Ovary (tissue), 9 donors: Measurements from ENCODE around the gene ANO10. TPM values are rescaled to one million over a fixed set of nuclear protein-coding genes. Genes with fewer than 3 reads are reported as not detected.

Experiments used
- DNase-seq, 5 donors: peaks; one replicate each; pipeline ENCODE4 v3.0.0-alpha.2; 2019 to 2020
- H3K27ac ChIP-seq, 2 donors: fragments of 200-600 bp; one replicate each; pipeline versions ENCODE4 v1.5.1 to v1.8.0; 2019 to 2022
- H3K27me3 ChIP-seq: fragments of 200-600 bp; one replicate; pipeline ENCODE4 v1.8.0; 2022
- H3K36me3 ChIP-seq: fragments of 200-600 bp; sonication (generic); one replicate; pipeline ENCODE4 v1.5.1; 2019
- H3K4me1 ChIP-seq: one replicate; pipeline ENCODE4 v1.8.1; 2013; ENCODE audit warnings: mild to moderate bottlenecking, moderate library complexity; ENCODE audit not compliant: insufficient read depth
- H3K4me3 ChIP-seq: fragments of 200-600 bp; sonication (generic); one replicate; pipeline ENCODE4 v1.5.1; 2017
- H3K9me3 ChIP-seq, 2 donors: fragments of 200-600 bp in 1 of 2; sonication (generic) in 1 of 2; one replicate each; pipeline versions ENCODE4 v1.5.1 to v1.8.1; 2013 to 2019; ENCODE audit warnings: mild to moderate bottlenecking in 1 of 2, moderate library complexity in 1 of 2
- CTCF ChIP-seq, 3 donors: fragments of 450-650 bp in 2 of 3; fragments of 200-600 bp in 1 of 3; IDR thresholded peaks; one replicate each; pipeline versions ENCODE4 v1.5.1 to v1.8.0; 2016 to 2022; ENCODE audit warnings: antibody characterized with exemption in 3 of 3, mild to moderate bottlenecking in 1 of 3
- EP300 ChIP-seq: sonication (generic); formaldehyde crosslinking; IDR thresholded peaks from one replicate; pipeline ENCODE4 v1.6.1; 2017; ENCODE audit warnings: antibody characterized with exemption
- POLR2A ChIP-seq: fragments of 450-650 bp; IDR thresholded peaks from one replicate; pipeline ENCODE4 v1.6.1; 2017; ENCODE audit warnings: antibody characterized with exemption, mild to moderate bottlenecking, moderate library complexity
- WGBS, 3 donors: extraction: QIAGEN DNeasy Blood & Tissue Kit in 1 of 3; methylation state at CpG; one replicate each; pipeline versions ENCODE4 v1.1.5 to v1.1.7; 2013 to 2017; 5-methylcytosine and 5-hydroxymethylcytosine counted together
- intact Hi-C, 4 donors: fragments of 100-400 bp; cut with DNase I; formaldehyde crosslinking; loops; one replicate each; pipeline versions ENCODE4 v1.11.0 to v1.15.1; 2022 to 2023
- polyA plus RNA-seq, 2 donors: library from polyadenylated mRNA; stranded (reverse); fragments of 200-250 nt in 1 of 2; fragments of 350-450 nt in 1 of 2; fragmentation: Illumina TruSeq in 1 of 2; extraction: RNeasy Lipid Tissue Mini Kit (QIAGEN cat#74804) in 1 of 2; gene quantifications; one replicate each; pipeline ENCODE4 v1.2.3, GENCODE V29; 2013 to 2014
- total RNA-seq, 7 donors: library from RNA; depleted of rRNA in 2 of 7; stranded (reverse); fragments of >200 nt in 2 of 7; fragmentation: NEBNext Ultra II Directional in 3 of 7; extraction: Animal tissue kit (Norgen Biotek cat#: 25700) in 3 of 7; gene quantifications; one replicate each; pipeline versions ENCODE4 v1.1.0 to v1.2.4, GENCODE V29; 2016 to 2023
- donor health status: DM: no; HTN: no; CAD: no; lungs with moderate emphysema.
- donor health status: DM: no; HTN: no; CAD: no.
- donor health status: Bipolar disorder and iron deficiency.
- donor health status: DM: yes; HTN: yes; CAD: no.
- donor health status: DM: no; HTN: no; CAD: no.
- donor health status: DM: yes; HTN: yes; CAD: no.

ANO10 gene
- total and polyA plus RNA-seq, 9 donors, result 12.2 to 58.7 (median 21.7) TPM

GRCh38 chr3:43638594-43639447 lies 17.0 kb upstream of the ANO10 start:
- 70 to 72% (median 71%) methylated on average over 9 of the region's 9 CpGs for WGBS, 3 donors

GRCh38 chr3:43637702-43638101 lies 15.9 kb upstream of the ANO10 start:
- no peak for DNase-seq
- H3K27me3 ChIP-seq, result no peaks in the 10 kb centered on the region
- no peaks in the 10 kb centered on the region for H3K9me3 ChIP-seq
- intact Hi-C loops, result no loop called here
- TF ChIP-seq POLR2A, result no peak
- no peak for TF ChIP-seq EP300
- no peak for TF ChIP-seq CTCF (IDR thresholded peaks at IDR 0.05)
- no peaks in the 10 kb centered on the region for H3K4me1 ChIP-seq
- H3K27ac ChIP-seq, result no peak overlapping the region
- H3K4me3 ChIP-seq, result no peak overlapping the region
- WGBS, 3 donors, result 50 to 70% (median 58%) methylated on average over 3 of the region's 3 CpGs
- no peaks in the 10 kb centered on the region for H3K36me3 ChIP-seq

More at GRCh38 chr3:43638594-43639447, 17.0 kb upstream of the ANO10 start:
- Histone ChIP-seq H3K9me3 (no peaks in the 10 kb centered on the region), H3K27me3 (no peaks in the 10 kb centered on the region), H3K4me3 (no peak overlapping the region), H3K4me1 (no peaks in the 10 kb centered on the region), H3K27ac (no peak overlapping the region), H3K36me3 (no peaks in the 10 kb centered on the region)
- no peak for TF ChIP-seq POLR2A
- TF ChIP-seq EP300, result no peak
- TF ChIP-seq CTCF (IDR thresholded peaks at IDR 0.05), result no peak
- intact Hi-C loops, result no loop called here
- no peak for DNase-seq

GRCh38 chr3:43632986-43633385 lies 11.2 kb upstream of the ANO10 start:
- WGBS, 3 donors, result 77 to 84% (median 78%) methylated on average over 7 of the region's 7 CpGs
- intact Hi-C loops, result no loop called here
- Histone ChIP-seq H3K9me3 (no peaks in the 10 kb centered on the region), H3K27me3 (no peaks in the 10 kb centered on the region), H3K36me3 (no peaks in the 10 kb centered on the region), H3K27ac (no peak overlapping the region), H3K4me3 (no peak overlapping the region), H3K4me1 (no peaks in the 10 kb centered on the region)
- TF ChIP-seq CTCF (IDR thresholded peaks at IDR 0.05) (no peak), EP300 (no peak), POLR2A (no peak)
- no peak for DNase-seq

- WGBS, 3 donors, result 93 to 97% (median 94%) methylated on average over 2 of the region's 2 CpGs
- Histone ChIP-seq H3K4me1 (no peaks in the 10 kb centered on the region), H3K9me3 (no peaks in the 10 kb centered on the region), H3K27ac (no peak overlapping the region), H3K36me3 (no peaks in the 10 kb centered on the region), H3K4me3 (no peak overlapping the region), H3K27me3 (no peaks in the 10 kb centered on the region)
- intact Hi-C loops, result no loop called here
- DNase-seq, result no peak
- TF ChIP-seq CTCF (IDR thresholded peaks at IDR 0.05), result no peak
- no peak for TF ChIP-seq POLR2A
- no peak for TF ChIP-seq EP300
Measured at GRCh38 chr3:43632269-43632733, 10.5 kb upstream of the ANO10 start.
